Lung microvascular endothelial cell (primary cell): ENCODE results near the gene HOXA6. TPM values are rescaled to one million over a fixed set of nuclear protein-coding genes. Genes with fewer than 3 reads are reported as not detected.
A peak's percentile ranks its signal among the peaks of the same experiment; 100 is the strongest.

ENCODE experiments used
- DNase-seq, 2 donors: peaks; one replicate each; pipeline versions ENCODE4 v3.0.0 to v3.0.0-alpha.2; 2010; ENCODE audit warnings: low read depth in 2 of 2
- total RNA-seq: library from RNA; depleted of rRNA; stranded (reverse); fragments of >200 nt; gene quantifications from 2 replicates; pipeline ENCODE4 v1.2.1, GENCODE V29; 2014

Gene HOXA6
- total RNA-seq, 1 donor from 2014 or later: 2.4 TPM

- no peak for DNase-seq
Measured at GRCh38 chr7:27173956-27174873, 26.6 kb upstream of the HOXA6 start, which contains the start of gene HOXA10. TSS of gene HOXA10 (minus strand) at chr7:27174320. CDS start at chr7:27174306, 14 bp downstream.

- DNase-seq: no peak
Measured at GRCh38 chr7:27173511-27173955, 26.0 kb upstream of the HOXA6 start.

DNA sequence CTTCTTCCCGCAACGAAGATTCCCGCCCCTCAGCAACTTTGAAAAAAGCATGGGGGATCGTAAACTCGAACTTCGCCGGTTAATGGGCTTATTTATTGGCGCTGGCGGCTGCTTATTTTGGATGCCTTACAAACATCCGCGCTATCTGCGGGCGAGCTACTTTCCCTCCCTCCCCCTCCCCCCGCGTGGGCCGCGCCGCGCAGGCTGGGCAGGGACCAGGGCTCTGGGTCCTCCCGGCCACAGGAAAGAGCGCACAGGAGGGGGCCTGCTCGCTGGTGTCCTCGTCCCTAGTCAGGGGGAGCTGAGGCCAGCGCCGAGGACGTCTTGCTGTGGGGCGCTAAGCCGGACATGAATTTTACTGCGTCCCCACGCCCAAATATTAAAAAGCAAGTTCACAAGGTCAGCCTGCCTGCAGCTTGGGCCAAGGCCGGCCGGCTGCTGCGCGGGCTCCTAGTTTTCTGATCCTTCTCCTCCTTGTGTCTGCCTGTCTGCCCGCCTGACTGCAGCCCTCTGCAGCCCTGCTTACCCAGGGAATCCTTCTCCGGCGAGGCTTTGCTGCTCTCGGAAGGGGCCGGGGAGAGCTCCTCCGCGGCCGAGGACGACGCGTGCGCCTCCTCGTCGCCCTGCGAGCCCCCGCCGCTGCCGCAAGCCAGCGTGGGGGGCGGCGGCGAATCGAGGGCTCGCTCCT lies 25.4 kb upstream of the HOXA6 start:
- peak in 1 of 2 donors; percentile 57 for DNase-seq

DNA sequence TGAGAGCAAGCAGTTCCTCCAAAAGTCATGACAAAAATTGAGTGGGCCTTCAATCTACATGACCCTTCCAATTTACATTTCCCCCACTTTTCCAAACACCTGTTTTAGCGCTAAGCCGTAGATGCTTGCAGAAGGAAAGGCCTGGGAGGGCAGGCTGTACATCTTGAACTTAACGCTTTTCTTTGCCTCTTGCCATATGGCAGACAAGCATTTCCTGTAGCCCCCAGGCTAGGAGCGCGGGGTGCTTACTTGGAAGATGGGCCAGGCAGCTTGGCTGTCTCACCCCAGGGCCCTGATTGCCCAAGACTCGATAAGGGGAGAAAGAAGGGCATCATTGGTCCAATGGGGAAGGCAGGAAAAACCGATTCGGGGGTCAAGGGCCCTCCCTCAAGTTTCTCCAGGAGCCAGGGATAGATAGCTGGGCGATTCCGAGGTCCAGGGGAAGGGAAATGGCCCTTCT lies 24.8 kb upstream of the HOXA6 start:
- DNase-seq: no peak

- DNase-seq: no peak
Measured at GRCh38 chr7:27171637-27172314, 24.2 kb upstream of the HOXA6 start.

DNA sequence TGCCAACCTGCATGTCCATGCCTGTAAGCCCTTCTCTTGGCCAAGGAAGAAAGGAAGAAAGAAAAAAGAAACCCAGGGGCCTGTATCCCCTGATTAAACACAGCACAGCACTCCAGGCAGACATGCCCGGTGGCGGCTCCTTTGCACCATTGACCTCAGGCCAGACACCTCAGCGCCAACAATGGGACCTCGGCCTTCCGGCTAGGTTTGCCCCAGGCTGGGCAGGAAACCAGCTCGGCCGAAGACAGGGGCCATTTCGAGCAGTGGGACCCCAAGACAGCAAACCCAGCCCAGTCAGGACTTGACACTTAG lies 23.7 kb upstream of the HOXA6 start:
- DNase-seq: no peak

GRCh38 chr7:27170426-27171324 lies 23.1 kb upstream of the HOXA6 start:
- DNase-seq: no peak

- DNase-seq: no peak
Measured at GRCh38 chr7:27169658-27170425, 22.3 kb upstream of the HOXA6 start.

GRCh38 chr7:27168265-27168947 lies 20.8 kb upstream of the HOXA6 start:
- no peak for DNase-seq

DNA sequence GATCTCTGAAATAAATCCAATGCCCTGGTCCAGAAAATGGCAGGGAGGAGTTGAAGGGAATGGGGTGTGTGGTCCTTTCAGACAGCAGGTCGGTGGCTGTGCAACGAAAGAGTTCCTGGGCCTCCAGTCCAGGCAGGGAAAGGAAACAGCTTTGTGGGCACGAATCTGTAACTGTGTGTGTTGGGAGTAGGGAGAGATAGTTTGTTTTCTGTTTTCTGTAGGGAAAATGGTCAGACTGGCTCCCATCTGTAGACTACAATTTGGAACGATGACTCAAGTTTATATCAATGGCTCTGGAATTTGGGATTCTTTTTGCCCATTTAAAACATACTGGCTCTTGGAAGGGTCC lies 20.3 kb upstream of the HOXA6 start:
- no peak for DNase-seq

- no peak for DNase-seq
Measured at GRCh38 chr7:27166531-27167505, 19.2 kb upstream of the HOXA6 start.

DNA sequence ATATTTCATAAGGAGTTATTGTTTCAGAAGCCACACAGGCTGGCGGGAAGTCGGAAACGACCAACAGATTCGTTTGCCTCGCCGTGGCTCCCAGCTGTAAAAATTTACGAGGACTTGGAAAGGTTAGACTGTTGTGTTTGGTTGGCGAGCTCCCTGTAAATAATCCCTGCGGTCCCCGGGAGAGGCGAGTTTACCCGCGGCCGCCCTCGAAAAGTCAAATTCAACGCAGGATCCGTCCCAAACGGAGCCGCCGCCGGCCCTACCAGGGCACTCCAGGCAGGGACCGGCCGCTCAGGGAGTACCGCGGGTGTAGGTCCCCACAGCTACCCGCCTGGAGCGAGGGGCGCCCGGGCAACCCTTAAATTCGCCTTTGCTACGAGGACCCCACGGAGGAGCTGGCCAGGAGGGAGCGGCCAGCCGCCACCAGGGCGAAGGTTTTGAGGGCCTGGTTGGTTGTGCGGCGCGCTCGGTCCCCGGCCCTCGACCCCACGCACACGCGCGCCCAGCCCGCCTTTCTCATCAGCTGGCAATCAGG lies 18.5 kb upstream of the HOXA6 start:
- DNase-seq: no peak

DNA sequence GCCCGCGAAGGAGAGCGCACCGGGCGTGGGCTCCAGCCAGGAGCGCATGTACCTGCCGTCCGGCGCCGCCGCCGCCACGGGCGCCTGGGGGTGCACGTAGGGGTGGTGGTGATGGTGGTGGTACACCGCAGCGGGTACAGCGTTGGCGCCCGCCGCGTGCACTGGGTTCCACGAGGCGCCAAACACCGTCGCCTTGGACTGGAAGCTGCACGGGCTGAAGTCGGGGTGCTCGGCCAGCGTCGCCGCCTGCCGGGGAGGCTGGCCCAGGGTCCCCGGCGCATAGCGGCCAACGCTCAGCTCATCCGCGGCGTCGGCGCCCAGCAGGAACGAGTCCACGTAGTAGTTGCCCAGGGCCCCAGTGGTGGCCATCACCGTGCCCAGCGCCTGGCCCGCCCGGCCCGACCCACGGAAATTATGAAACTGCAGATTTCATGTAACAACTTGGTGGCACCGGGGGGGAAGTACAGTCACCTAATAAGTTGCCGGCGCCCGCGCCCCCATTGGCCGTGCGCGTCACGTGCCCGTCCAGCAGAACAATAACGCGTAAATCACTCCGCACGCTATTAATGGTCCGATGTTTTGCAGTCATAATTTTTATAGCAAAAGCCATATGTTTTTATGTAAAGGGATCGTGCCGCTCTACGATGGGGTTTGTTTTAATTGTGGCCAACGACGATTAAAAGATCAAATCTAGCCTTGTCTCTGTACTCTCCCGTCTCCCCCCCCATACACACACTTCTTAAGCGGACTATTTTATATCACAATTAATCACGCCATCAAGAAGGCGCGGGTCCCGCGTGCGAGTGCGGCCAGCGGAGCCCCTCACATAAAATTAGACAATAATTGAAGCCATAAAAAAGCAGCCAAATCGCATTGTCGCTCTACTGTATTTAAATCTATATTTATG lies 17.8 kb upstream of the HOXA6 start, which contains the start of gene HOXA9:
TSS of gene HOXA9 (minus strand) at position 449 of the 907 bp plus-strand sequence. CDS start at position 369, 80 bp downstream.
- DNase-seq: peak; percentile 89 to 97

- DNase-seq: no peak
Measured at GRCh38 chr7:27164367-27165088, 17.0 kb upstream of the HOXA6 start.

DNA sequence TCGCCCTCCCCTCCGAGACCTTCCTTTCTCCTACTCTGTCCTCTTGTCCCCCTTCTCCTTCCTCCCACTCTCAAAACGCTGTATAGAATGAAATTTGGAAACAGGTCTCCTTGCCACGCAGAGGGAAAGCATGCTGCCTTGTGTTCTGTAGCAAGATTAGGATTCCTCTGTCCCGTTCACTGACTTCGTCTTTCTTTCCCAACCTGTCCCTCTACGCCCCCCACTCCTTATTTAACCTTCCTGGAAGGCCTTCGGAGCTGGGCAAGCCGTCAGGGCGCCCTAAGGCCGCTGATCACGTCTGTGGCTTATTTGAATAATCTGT lies 16.4 kb upstream of the HOXA6 start:
- no peak for DNase-seq

GRCh38 chr7:27163288-27164044 lies 15.9 kb upstream of the HOXA6 start:
- DNase-seq: no peak
